ENCODE measurements around the gene DAPL1.

DNA sequence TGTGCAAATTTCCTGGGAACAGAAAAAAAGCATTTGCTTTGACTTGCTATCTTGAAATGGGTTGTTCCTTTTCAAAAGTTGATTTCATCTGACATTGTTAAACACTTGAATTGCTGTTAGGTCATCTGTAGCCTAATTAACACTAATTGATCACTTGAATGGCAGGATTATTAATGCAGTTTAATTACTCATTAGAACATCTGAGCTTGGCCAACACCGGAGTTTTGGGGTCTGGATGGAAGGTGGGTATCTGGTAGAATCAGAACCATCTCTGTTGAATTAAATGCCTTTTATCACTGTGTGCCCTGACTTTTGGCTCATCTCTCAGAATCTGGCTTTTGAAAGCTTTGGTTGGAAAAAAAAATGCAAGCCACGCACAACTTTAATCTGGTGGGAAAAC lies 8.4 kb downstream of the DAPL1 start:
- TF ChIP-seq, protein P1, sequence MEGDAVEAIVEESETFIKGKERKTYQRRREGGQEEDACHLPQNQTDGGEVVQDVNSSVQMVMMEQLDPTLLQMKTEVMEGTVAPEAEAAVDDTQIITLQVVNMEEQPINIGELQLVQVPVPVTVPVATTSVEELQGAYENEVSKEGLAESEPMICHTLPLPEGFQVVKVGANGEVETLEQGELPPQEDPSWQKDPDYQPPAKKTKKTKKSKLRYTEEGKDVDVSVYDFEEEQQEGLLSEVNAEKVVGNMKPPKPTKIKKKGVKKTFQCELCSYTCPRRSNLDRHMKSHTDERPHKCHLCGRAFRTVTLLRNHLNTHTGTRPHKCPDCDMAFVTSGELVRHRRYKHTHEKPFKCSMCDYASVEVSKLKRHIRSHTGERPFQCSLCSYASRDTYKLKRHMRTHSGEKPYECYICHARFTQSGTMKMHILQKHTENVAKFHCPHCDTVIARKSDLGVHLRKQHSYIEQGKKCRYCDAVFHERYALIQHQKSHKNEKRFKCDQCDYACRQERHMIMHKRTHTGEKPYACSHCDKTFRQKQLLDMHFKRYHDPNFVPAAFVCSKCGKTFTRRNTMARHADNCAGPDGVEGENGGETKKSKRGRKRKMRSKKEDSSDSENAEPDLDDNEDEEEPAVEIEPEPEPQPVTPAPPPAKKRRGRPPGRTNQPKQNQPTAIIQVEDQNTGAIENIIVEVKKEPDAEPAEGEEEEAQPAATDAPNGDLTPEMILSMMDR (IDR thresholded peaks at IDR 0.05): no peak
- TF ChIP-seq POLR2A (IDR thresholded peaks at IDR 0.05): no peak

Data from stomach (tissue), 4 donors.